Mesodermal cell (in vitro differentiated cells): ENCODE measurements around the gene ZNF33B.
"Not testable (repeated sequence)": the region's sequence is repeated elsewhere in the genome, so short reads cannot be mapped to it uniquely, and the experiment has no call there.

Experiments used
- H3K27ac ChIP-seq: 2 replicates; pipeline ENCODE4 v1.7.0; 2013; ENCODE audit warnings: mild to moderate bottlenecking, low read depth, low read length, moderate library complexity; ENCODE audit not compliant: severe bottlenecking
- H3K36me3 ChIP-seq: 2 replicates; pipeline ENCODE4 v1.7.1; 2013; ENCODE audit warnings: mild to moderate bottlenecking, low read length, moderate library complexity; ENCODE audit not compliant: control insufficient read depth, insufficient read depth
- H3K4me1 ChIP-seq: one replicate; pipeline ENCODE4 v1.7.1; 2013; ENCODE audit warnings: mild to moderate bottlenecking, low read length; ENCODE audit not compliant: insufficient read depth, control insufficient read depth, poor library complexity, severe bottlenecking
- H3K4me3 ChIP-seq: 2 replicates; pipeline ENCODE4 v1.7.0; 2013; ENCODE audit warnings: low read length, control low read depth, mild to moderate bottlenecking; ENCODE audit not compliant: insufficient read depth, poor library complexity, severe bottlenecking; ENCODE audit errors: extremely low read depth
- H3K9me3 ChIP-seq: 2 replicates; pipeline ENCODE4 v1.7.1; 2013; ENCODE audit warnings: mild to moderate bottlenecking, low read length, moderate library complexity; ENCODE audit not compliant: control insufficient read depth
- WGBS, 2 experiments: methylation state at CpG; one replicate each; pipeline ENCODE4 v1.1.5; 2013; ENCODE audit warnings: missing lambda C conversion rate in 2 of 2; ENCODE audit not compliant: insufficient coverage in 2 of 2; 5-methylcytosine and 5-hydroxymethylcytosine counted together

The ZNF33B gene

DNA sequence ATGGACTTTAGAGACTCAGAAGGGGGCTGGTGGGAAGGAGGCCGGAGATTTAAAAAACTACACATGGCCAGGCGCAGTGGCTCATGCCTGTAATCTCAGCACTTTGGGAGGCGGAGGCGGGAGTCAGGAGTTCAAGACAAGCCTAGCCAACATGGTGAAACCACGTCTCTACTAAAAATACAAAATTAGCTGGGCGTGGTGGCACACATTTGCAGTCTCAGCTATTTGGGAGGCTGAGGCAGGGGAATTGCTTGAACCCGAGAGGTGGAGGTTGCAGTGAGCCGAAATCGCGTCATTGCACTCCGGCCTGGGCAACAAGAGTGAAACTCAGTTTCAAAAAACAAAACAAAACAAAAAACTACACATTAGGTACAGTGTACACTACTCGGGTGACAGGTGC lies 84.8 kb downstream of the ZNF33B start:
- H3K36me3 ChIP-seq, H3K4me1 ChIP-seq, H3K9me3 ChIP-seq, H3K27ac ChIP-seq: not testable (repeated sequence)
- H3K4me3 ChIP-seq = peak overlapping the region; percentile 64
- 86 to 96% methylated on average over 7 to 11 of the region's 12 CpGs for WGBS, 2 experiments

DNA sequence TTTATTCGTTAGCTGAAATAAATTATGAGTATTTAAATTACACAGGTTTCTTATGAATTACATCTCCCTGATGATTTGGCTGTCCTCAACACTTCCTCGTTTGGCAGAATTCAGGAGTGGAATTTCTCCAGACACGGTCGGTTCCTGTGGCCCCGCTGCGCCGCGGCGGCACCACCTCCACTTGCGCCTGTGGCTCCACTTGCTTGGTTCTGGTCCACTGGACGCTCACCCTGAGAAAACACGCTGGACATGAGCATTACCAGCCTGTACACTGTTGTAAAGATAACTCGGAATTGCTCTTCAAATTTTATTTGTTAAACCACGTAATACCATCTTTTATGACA lies 85.3 kb downstream of the ZNF33B start:
- H3K4me1 ChIP-seq = peaks cover 4% of the 10 kb centered on the region
- H3K36me3 ChIP-seq = no peaks in the 10 kb centered on the region
- H3K4me3 ChIP-seq = peak overlapping the region; percentile 64
- H3K9me3 ChIP-seq = no peaks in the 10 kb centered on the region
- no peak overlapping the region for H3K27ac ChIP-seq
- WGBS, 2 experiments = 12 to 30% methylated on average over 11 of the region's 14 CpGs

DNA sequence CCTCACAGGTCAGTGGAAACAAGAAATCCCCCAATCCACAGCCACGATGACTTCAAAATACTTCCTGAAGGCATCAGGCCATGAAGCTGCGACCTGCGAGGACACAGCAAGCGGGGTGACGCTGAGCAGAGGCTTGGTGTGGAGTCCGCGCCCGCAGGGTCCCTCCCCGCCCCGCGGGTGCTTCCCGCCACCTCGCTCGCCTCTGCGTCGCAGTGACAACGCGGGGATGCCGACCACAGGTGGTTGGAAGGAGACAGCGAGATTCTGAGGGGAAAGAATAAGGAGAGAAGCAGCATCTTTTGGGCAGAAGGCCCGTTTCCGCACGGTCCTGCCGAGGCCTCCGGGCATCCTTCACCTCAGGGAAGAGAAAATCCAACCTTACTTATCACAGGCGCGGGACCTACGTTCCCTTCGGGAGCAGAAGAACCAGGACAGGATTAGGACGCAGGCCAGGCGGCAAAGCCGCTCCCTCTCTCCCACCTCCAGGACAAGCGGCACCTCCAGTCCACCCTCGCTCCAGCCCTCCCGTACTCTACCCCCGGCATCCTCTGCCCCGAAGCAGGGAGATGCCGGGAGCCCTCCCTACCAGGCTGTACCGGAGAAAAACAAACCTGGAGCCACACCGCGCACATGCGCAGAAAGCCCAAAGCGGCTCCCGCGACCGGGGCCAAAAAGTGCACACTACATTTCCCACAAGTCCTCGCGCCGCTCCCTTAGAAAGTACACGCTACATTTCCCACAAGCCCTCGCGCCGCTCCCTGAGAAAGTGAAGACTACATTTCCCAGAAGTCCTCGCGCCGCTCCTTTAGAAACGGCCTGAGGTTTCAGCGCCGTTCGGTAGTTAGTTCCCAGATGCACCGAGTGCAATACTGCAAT lies 85.9 kb downstream of the ZNF33B start:
- Histone ChIP-seq H3K4me3 (peak overlapping the region; percentile 64), H3K9me3 (no peaks in the 10 kb centered on the region), H3K4me1 (peaks cover 4% of the 10 kb centered on the region), H3K27ac (no peak overlapping the region), H3K36me3 (no peaks in the 10 kb centered on the region)
- 2 to 3% methylated on average over 32 to 35 of the region's 61 CpGs for WGBS, 2 experiments

DNA sequence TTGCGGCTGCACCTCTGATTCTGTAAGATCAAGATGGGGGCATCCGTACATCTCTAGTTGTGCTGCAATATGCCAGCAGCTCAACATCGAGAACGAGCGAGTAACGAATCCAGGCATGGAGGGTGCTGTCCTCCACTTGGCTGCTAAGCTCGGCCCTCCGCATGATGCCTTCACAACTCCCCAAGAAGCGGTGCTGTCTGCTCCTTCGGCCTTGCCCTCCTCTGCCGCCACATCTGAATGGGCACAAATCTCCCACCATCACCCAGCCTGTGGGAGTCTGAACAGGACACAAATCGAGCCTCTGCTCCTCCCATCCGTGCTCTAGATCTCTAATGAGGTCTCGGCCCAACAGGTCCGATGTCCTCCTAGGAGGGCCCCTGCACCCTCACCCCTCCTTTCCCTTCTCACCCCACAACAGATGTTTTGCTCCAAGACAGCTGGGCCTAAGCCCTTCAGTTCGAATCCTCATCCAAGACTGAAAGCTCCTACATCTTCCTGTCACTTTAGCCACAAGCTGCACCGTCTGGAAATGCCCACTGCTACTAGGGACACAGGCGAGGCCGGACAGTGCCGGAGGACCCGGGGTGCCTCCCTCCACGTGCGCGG lies 86.7 kb downstream of the ZNF33B start:
- peak overlapping the region; percentile 64 for H3K4me3 ChIP-seq
- H3K27ac ChIP-seq = no peak overlapping the region
- H3K36me3 ChIP-seq = no peaks in the 10 kb centered on the region
- 74 to 78% methylated on average over 20 to 22 of the region's 24 CpGs for WGBS, 2 experiments
- H3K9me3 ChIP-seq = no peaks in the 10 kb centered on the region
- H3K4me1 ChIP-seq = peaks cover 4% of the 10 kb centered on the region

DNA sequence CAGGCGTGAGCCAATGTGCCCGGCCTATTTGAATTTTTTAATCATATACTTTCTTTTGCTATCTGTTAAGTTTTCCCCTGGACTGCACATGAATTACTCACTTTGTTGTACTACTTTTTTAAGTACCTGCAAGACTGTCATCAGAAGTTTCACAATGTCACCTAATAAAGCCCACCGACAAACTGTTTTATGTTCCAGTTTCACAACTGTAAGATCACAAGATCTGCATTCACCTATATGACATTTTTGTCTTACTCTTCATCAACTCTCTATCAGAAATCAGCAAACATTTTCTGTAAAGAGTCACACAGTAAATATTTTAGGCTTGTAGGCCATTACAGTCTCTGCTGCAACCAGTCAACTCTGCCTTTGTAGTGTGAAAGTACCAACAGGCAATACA lies 88.5 kb downstream of the ZNF33B start:
- WGBS, 2 experiments = 88 to 91% methylated on average over 3 of the region's 3 CpGs
- Histone ChIP-seq H3K9me3 (peaks cover 4% of the 10 kb centered on the region), H3K27ac (no peak overlapping the region), H3K4me1 (peaks cover 4% of the 10 kb centered on the region), H3K36me3 (no peaks in the 10 kb centered on the region), H3K4me3 (no peak overlapping the region)

DNA sequence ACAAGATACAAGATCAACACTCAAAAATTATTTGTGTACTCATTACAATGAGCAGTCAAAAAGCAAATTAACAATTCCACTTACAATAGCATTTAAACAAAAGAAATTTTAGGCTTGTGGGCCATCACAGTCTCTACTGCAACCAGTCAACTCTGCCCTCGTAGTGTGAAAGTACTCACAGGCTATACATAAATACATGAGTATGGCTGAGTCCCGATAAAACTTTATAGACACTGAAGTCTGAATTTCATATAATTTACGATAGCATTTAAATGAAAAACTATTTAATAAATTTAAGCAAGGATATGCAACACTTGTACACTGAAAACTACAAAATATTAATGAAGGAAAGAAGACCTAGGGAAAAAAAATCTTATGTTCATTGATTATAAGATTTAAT lies 90.1 kb downstream of the ZNF33B start:
- H3K36me3 ChIP-seq = no peaks in the 10 kb centered on the region
- no CpG with 5 or more reads among the region's 3 CpGs for WGBS, 2 experiments
- H3K4me3 ChIP-seq = no peak overlapping the region

DNA sequence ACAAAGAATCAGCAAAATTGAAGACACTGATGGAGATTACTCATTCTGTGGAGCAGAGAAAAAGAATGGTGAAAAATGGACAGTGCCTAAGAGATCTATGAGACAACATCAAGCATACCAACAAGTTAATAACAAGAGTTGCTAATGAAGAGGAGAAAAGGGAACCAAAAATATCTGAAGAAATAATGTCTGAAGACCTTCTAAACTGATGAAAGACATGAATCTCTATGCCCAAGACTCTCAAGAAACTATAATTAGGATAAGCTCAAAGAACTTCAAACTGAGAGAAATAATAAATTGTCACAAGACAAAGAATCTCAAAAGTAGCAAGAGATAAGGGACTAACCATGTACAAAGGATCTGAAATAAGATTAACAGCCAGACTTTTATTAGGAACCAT lies 93.4 kb downstream of the ZNF33B start:
- no peaks in the 10 kb centered on the region for H3K36me3 ChIP-seq
- peaks cover 10% of the 10 kb centered on the region for H3K9me3 ChIP-seq
- H3K27ac ChIP-seq = no peak overlapping the region
- no peaks in the 10 kb centered on the region for H3K4me1 ChIP-seq
- no peak overlapping the region for H3K4me3 ChIP-seq

More for the DNA sequence above, 90.1 kb downstream of the ZNF33B start:
- Histone ChIP-seq H3K27ac (no peak overlapping the region), H3K9me3 (peaks cover 5% of the 10 kb centered on the region), H3K4me1 (peaks cover 4% of the 10 kb centered on the region)

DNA sequence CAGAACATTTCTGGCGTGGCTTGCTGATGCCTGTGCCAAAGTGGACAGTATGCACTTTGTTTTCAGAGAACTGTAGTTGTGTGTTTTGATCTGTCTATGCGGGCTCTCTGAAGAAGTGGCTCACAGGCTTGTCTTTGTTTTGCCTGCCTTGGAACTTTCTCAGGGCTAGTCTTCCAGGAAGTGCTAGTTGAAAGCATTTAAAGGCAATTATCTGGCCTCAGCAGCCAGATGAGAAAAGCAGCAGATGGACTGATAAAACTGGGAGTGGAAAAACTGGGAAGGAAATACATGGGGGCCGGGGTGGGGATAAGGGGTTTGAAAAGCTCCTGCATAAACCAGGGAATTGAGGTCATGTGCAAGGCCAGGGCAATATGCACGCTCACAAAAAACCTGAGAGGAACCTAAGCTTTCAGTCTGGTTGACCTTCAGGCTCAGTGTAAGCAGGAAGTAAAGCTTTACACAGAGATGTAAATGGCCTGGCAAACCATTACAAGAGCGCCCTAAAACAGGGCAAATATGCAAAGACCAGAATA lies 94.5 kb downstream of the ZNF33B start:
- Histone ChIP-seq H3K27ac (no peak overlapping the region), H3K9me3 (peaks cover 14% of the 10 kb centered on the region), H3K4me3 (no peak overlapping the region), H3K36me3 (no peaks in the 10 kb centered on the region), H3K4me1 (no peaks in the 10 kb centered on the region)
- 76 to 91% methylated on average over 4 to 5 of the region's 5 CpGs for WGBS, 2 experiments
